Superior temporal gyrus (tissue), 1 donor: Measurements from ENCODE around the gene LOXL1.

ENCODE experiments used
- DNase-seq: peaks from one replicate; pipeline ENCODE4 v3.0.0-alpha.2; 2016; ENCODE audit errors: extremely low spot score

Gene LOXL1

GRCh38 chr15:73899197-73900094 lies 26.8 kb upstream of the LOXL1 start:
- DNase-seq, result no peak

GRCh38 chr15:73900095-73900712 lies 26.1 kb upstream of the LOXL1 start:
- DNase-seq, result no peak

DNA sequence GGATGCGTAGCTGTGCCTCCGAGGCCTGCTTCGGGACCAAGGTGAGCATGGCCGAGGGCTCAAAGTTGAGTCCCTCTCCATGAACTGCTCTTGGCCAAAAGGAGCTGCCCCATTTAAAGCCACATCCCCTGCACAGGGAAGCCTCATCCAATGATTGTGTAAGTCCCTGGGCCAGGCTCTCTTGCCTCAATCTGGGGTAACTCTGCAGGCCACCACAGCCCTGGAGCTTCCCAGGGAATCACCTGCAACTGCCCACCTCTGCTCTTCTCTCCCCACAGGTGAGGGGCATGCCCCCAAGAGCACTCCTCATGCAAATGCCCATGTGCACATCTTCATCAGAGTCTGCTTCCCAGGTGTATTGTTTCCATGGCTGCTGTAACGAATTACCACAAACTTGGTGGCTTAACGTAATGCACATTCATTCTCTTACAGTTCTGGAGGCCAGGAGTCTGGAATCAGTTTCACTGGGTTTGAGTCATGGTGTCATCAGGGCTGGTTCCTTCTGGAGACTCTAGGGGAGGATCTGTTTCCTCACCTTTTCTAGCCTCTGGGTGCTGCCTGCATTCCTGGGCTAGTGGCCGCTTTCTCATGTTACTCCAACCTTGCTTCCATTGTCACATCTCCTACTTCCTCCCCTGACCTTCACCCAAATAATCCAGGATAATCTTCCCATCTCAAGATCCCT lies 25.0 kb upstream of the LOXL1 start:
- no peak for DNase-seq

GRCh38 chr15:73902121-73903020 lies 23.9 kb upstream of the LOXL1 start:
- DNase-seq, result no peak

GRCh38 chr15:73904026-73904815 lies 22.0 kb upstream of the LOXL1 start:
- no peak for DNase-seq

- no peak for DNase-seq
These were observed 20.9 kb upstream of the LOXL1 start for GRCh38 chr15:73905225-73905827.

DNA sequence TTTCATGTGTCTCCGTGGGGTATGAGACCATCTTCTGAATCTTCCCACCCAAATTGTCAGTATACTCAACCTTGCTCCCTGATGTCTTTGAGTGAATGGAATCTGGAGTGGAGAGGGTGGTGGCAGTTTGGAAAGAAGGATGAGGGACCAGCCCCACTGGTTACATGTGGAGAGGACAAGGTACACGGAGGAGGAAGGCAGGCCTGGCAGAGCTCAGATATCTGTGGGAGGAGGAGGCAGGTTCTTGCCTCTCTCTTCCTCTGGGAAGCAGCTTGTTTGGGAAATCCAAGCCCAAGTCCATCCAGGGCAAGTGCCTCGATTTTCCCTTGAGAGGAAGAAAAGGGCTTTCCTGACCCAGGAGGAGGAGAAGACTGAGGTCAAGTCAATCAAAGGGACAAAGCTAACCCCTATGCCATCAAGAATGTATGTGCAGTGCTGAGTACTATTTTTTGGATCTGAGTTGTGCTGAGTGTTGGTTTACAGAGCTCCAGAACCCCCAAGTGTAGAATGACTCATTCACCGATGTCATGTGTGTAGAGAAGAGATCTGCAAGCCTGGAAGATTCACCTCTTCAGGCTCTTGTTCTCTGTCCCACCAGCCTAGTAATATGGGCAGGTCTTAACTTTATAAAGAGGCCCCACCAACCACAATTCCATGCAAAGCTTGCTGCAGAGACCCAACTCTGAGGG lies 19.8 kb upstream of the LOXL1 start:
- DNase-seq, result peak; percentile 16

- DNase-seq, result no peak
These were observed 19.2 kb upstream of the LOXL1 start for GRCh38 chr15:73907035-73907408.

- peak; percentile 87 for DNase-seq
These were observed 18.0 kb upstream of the LOXL1 start for GRCh38 chr15:73908030-73908821.

DNA sequence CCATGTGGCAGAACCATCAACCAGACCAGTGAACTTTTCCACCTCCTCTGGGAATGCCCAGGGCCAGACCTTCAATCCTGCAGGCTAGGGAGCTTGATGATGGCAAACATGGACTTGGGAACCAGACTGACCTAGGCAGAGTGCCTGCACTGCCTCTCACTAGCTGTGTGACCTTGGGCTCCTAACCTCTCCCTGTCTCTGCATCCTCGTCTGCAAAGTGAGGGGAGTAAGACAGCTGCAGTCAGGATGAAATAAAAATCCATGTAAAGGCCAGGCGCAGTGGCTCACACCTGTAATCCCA lies 17.5 kb upstream of the LOXL1 start:
- no peak for DNase-seq

DNA sequence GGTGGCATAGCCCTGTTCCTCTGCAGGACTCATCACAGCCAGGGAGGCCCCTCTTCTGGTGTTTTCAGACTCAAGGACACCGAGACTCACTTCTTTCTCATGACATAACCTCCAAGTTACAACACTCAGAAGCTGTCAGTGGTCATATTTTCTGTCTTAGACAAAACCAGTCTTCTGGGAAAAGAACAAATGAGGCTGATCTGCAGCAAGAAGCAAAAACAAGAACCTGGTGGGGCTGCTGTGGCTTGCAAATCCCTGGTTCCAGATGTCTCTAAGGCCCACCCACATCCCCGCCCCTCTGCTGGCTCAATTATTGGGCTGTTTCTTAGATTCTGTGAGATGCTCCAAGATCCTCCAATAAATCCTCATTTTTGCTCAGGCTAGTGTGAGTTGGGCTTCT lies 16.6 kb upstream of the LOXL1 start:
- no peak for DNase-seq

DNA sequence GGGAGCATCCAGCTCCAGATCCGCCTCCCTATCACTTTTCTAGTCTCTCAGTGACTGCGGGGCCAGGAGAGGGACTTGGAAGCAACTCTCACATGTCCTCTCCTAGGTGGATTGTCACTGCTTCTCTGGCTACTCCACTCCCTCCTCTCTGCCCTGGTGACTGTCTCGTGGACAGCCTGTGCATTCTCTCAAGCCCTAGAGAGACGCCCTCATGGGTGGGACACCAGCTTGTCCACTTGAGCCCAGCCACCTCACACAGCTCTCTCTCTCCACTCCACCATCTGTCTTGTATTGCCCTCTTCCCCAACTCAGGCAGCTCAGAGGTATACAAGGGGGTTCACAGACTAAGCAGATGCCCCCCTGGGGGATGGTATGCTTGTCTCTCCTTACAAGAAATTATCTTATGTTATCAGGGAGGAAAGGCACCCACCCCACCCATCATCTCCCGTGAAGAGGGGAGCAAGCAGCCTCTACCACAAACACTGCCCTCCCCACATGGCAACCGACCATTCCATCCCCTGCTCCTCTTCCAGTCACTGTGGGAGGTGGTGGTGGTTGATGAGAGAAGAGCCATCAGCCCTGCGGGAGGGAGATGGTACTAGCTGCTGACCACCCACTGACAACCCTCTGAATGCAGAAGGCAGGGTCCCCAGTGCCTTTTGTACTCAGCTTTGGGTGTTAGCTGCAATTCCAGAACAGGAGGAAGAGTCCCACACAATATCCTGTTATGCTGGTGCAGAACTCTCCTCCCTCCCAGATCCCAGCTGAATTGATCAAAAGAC lies 15.5 kb upstream of the LOXL1 start:
- no peak for DNase-seq

DNA sequence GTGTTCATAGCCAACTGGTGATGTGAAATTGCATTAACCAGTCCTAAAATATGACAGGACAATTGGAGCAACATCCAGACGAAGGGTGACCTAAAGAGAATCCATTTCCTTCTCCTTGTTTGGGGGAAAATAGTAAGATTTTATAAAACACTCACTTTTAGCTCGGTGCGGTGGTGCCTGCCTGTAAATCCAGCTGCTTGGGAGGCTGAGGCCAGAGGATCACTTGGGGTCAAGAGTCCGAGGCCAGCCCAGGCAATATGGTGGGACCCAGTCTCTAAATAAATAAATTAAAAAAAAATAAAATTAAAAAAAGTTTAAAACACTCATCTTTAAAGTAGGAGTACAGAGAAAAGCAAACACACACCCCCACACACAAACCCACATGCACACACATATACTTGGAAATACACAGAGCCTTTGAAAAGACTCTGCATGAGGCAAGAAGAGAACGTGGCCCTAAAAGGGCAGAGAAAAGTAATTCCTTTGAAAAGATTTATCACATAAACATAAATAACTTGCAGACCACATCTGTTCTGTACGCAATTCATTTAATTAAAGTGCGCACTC lies 14.1 kb upstream of the LOXL1 start:
- DNase-seq, result no peak

DNA sequence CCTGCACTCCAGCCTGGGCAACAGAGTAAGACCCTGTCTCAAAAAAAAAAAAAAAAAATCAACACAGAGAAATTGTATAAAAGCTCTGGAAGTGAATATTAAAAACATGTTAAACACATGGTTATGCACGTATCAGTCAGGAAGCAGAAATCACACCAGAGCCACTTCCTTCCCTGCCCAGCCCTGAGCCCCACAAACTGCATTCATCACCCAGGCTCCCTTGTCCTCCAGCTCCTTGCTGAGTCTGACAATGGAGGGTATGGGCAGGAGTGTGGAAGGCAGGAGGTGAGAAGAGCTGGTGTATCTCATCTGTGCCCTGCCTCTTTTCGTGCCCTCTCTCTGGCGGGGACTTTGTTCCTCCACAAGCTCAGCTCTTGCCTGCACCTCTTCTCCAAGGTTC lies 12.1 kb upstream of the LOXL1 start:
- DNase-seq, result no peak

GRCh38 chr15:73915082-73915481 lies 11.2 kb upstream of the LOXL1 start:
- DNase-seq, result no peak

- DNase-seq, result no peak
These were observed 7.5 kb upstream of the LOXL1 start for GRCh38 chr15:73918784-73919183.

GRCh38 chr15:73919706-73920105 lies 6.6 kb upstream of the LOXL1 start:
- no peak for DNase-seq

GRCh38 chr15:73921254-73921925 lies 4.9 kb upstream of the LOXL1 start:
- no peak for DNase-seq
